Hepatocyte (in vitro differentiated cells): Measurements from ENCODE around the gene ZNF680. TPM values are rescaled to one million over a fixed set of nuclear protein-coding genes. Genes with fewer than 3 reads are reported as not detected.

Experiments used
- DNase-seq: peaks from one replicate; pipeline ENCODE4 v3.0.0-alpha.2; 2016; ENCODE audit warnings: low spot score
- H2AFZ ChIP-seq: fragments of 200-600 bp; sonication (generic); 2 replicates; pipeline ENCODE4 v1.6.0; 2016; ENCODE audit warnings: antibody characterized with exemption, mild to moderate bottlenecking
- H3K27ac ChIP-seq: fragments of 200-600 bp; sonication (generic); 2 replicates; pipeline ENCODE4 v1.5.1; 2016; ENCODE audit warnings: mild to moderate bottlenecking
- H3K27me3 ChIP-seq: fragments of 200-600 bp; sonication (generic); 2 replicates; pipeline ENCODE4 v1.6.1; 2016
- H3K36me3 ChIP-seq: fragments of 200-600 bp; sonication (generic); replicated peaks from 2 replicates; pipeline ENCODE4 v1.5.1; 2016; ENCODE audit warnings: low read depth; ENCODE audit not compliant: insufficient read depth
- H3K4me1 ChIP-seq: fragments of 200-600 bp; sonication (generic); 2 replicates; pipeline ENCODE4 v1.5.1; 2016; ENCODE audit warnings: mild to moderate bottlenecking, moderate library complexity; ENCODE audit not compliant: insufficient read depth
- H3K4me2 ChIP-seq: fragments of 200-600 bp; sonication (generic); 2 replicates; pipeline ENCODE4 v1.6.0; 2016
- H3K4me3 ChIP-seq: fragments of 200-600 bp; sonication (generic); 2 replicates; pipeline ENCODE4 v1.5.1; 2016; ENCODE audit warnings: mild to moderate bottlenecking
- H3K79me2 ChIP-seq: fragments of 200-600 bp; sonication (generic); 2 replicates; pipeline ENCODE4 v1.6.0; 2017; ENCODE audit warnings: mild to moderate bottlenecking
- H3K9me2 ChIP-seq: fragments of 200-600 bp; sonication (generic); replicated peaks from 2 replicates; pipeline ENCODE4 v1.6.0; 2017; ENCODE audit warnings: mild to moderate bottlenecking; ENCODE audit not compliant: insufficient read depth
- H3K9me3 ChIP-seq: fragments of 200-600 bp; sonication (generic); 2 replicates; pipeline ENCODE4 v1.5.1; 2016; ENCODE audit warnings: low read depth, mild to moderate bottlenecking
- H4K20me1 ChIP-seq: fragments of 200-600 bp; sonication (generic); 2 replicates; pipeline ENCODE4 v1.6.0; 2016; ENCODE audit warnings: mild to moderate bottlenecking; ENCODE audit not compliant: insufficient read depth, poor library complexity, severe bottlenecking
- EZH2 ChIP-seq: fragments of 200-600 bp; sonication (generic); IDR thresholded peaks from 2 replicates; pipeline ENCODE4 v1.6.1; 2016; ENCODE audit warnings: antibody characterized with exemption, mild to moderate bottlenecking, borderline replicate concordance
- EZH2phosphoT487 ChIP-seq: fragments of 200-600 bp; sonication (generic); IDR thresholded peaks from one replicate; pipeline ENCODE4 v1.6.1; 2018; ENCODE audit warnings: antibody characterized with exemption, mild to moderate bottlenecking, low read depth, moderate library complexity; ENCODE audit not compliant: unreplicated experiment, severe bottlenecking
- WGBS: methylation state at CpG from one replicate; pipeline ENCODE4 v1.1.6; 2016; ENCODE audit warnings: low lambda C conversion rate; ENCODE audit errors: missing lambda C conversion rate; 5-methylcytosine and 5-hydroxymethylcytosine counted together
- polyA plus RNA-seq: library from polyadenylated mRNA; unstranded; fragments of >200 nt; fragmentation: Nextera tagmentation; extraction: Ambion mirVana; gene quantifications from 2 replicates; pipeline ENCODE4 v1.2.1, GENCODE V29; 2016
- total RNA-seq: library from RNA; depleted of rRNA; stranded (reverse); fragments of >200 nt; gene quantifications from 2 replicates; pipeline ENCODE4 v1.2.3, GENCODE V29; 2014
- TF ChIP-seq, protein P1 (sequence below): fragments of 200-600 bp; sonication (generic); IDR thresholded peaks from 2 replicates; pipeline ENCODE4 v1.5.1; 2016; ENCODE audit warnings: antibody characterized with exemption, mild to moderate bottlenecking; ENCODE audit not compliant: poor library complexity

ZNF680 gene
- total and polyA plus RNA-seq, 2 experiments from 2014 or later, result not detected

- Histone ChIP-seq H3K79me2 (no peaks in the 10 kb centered on the region), H3K4me3 (no peak overlapping the region), H4K20me1 (no peaks in the 10 kb centered on the region), H3K4me1 (no peaks in the 10 kb centered on the region), H2AFZ (no peak overlapping the region), H3K36me3 (no peaks in the 10 kb centered on the region), H3K9me3 (peaks cover 3% of the 10 kb centered on the region), H3K27ac (no peak overlapping the region), H3K27me3 (no peaks in the 10 kb centered on the region), H3K9me2 (no peaks in the 10 kb centered on the region), H3K4me2 (no peak overlapping the region)
- WGBS, result 65% methylated on average over 1 of the region's 1 CpG
- no peak for DNase-seq
- TF ChIP-seq EZH2, result no peak
- TF ChIP-seq, protein P1, sequence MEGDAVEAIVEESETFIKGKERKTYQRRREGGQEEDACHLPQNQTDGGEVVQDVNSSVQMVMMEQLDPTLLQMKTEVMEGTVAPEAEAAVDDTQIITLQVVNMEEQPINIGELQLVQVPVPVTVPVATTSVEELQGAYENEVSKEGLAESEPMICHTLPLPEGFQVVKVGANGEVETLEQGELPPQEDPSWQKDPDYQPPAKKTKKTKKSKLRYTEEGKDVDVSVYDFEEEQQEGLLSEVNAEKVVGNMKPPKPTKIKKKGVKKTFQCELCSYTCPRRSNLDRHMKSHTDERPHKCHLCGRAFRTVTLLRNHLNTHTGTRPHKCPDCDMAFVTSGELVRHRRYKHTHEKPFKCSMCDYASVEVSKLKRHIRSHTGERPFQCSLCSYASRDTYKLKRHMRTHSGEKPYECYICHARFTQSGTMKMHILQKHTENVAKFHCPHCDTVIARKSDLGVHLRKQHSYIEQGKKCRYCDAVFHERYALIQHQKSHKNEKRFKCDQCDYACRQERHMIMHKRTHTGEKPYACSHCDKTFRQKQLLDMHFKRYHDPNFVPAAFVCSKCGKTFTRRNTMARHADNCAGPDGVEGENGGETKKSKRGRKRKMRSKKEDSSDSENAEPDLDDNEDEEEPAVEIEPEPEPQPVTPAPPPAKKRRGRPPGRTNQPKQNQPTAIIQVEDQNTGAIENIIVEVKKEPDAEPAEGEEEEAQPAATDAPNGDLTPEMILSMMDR, result no peak
- TF ChIP-seq EZH2phosphoT487, result no peak
Observed at GRCh38 chr7:64498270-64498669, 64.6 kb downstream of the ZNF680 start.

DNA sequence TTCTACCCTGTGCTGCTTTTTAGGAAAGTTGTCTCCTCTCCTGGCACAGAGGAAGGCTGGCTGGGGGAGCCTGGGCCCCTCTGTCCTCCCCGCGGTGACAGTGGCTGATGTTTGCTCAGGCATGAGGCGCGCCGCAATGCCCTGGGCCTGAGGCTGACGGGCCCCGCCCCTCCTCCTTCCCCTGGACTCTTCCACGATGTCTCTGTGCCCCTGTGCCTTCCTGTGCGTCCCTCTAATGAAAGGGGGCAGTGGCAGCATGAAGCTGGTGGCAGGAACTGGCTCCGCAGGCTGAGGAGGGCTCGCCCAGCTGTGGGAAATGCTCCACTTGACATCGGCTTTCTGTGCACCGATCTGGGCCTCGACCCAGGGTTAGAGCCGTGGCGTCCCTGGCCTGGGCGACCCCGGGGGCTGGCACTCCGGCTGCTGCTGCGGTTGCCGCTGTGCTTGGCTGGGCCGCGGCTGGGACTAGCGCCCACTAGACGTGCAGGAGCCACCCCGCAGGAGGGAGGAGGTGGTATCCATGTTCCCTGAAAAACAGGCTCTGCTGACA lies 67.9 kb downstream of the ZNF680 start:
- WGBS, result 86% methylated on average over 26 of the region's 26 CpGs
- H3K27ac ChIP-seq, result no peak overlapping the region

DNA sequence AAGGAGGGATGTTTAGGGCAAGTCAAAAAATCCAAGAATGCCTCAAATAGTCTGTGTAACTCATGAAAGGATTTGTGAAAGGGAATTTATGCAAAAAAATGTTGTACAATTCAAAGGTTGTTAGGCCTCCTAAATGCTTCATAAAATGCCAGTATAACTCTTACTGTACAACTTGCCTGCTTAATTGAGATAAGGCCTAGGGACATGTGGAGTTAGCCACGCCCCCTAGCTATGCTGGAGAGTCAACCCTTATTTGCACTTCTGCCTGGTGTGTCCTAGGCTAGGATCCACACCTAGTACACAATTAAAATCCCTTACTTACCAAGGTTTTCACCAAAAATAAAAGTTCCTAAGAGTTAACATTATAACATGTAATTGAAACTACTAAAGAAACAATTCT lies 77.2 kb downstream of the ZNF680 start:
- DNase-seq, result no peak
- H3K79me2 ChIP-seq, result no peaks in the 10 kb centered on the region
- 29% methylated on average over 1 of the region's 1 CpG for WGBS

More for the DNA sequence above, 67.9 kb downstream of the ZNF680 start:
- no peaks in the 10 kb centered on the region for H4K20me1 ChIP-seq
- H3K79me2 ChIP-seq, result no peaks in the 10 kb centered on the region
- H3K36me3 ChIP-seq, result no peaks in the 10 kb centered on the region
- peaks cover 4% of the 10 kb centered on the region for H3K9me3 ChIP-seq
- TF ChIP-seq EZH2, result no peak
- TF ChIP-seq, protein P1, result no peak
- TF ChIP-seq EZH2phosphoT487, result no peak
- no peak overlapping the region for H2AFZ ChIP-seq
- no peaks in the 10 kb centered on the region for H3K9me2 ChIP-seq
- no peaks in the 10 kb centered on the region for H3K27me3 ChIP-seq
- no peak for DNase-seq
- no peak overlapping the region for H3K4me3 ChIP-seq
- no peaks in the 10 kb centered on the region for H3K4me1 ChIP-seq
- no peak overlapping the region for H3K4me2 ChIP-seq

More for the DNA sequence above, 77.2 kb downstream of the ZNF680 start:
- Histone ChIP-seq H3K4me3 (no peak overlapping the region), H3K9me2 (no peaks in the 10 kb centered on the region), H3K4me1 (no peaks in the 10 kb centered on the region), H3K9me3 (peaks cover 4% of the 10 kb centered on the region), H4K20me1 (no peaks in the 10 kb centered on the region), H3K4me2 (no peak overlapping the region), H2AFZ (no peak overlapping the region), H3K27ac (no peak overlapping the region), H3K27me3 (no peaks in the 10 kb centered on the region), H3K36me3 (no peaks in the 10 kb centered on the region)
- TF ChIP-seq, protein P1, result no peak
- TF ChIP-seq EZH2phosphoT487 (no peak), EZH2 (no peak)

Other genes with a start within 250 kb of the ZNF680 start
- gene ZNF736, start 249.1 kb downstream of the ZNF680 start, total RNA-seq, result not detected in 2 replicates
- not detected in 2 replicates for gene ZNF736, start 249.1 kb downstream of the ZNF680 start, polyA plus RNA-seq
- 1.8 and 2.2 TPM in 2 replicates for gene ZNF107, start 103.1 kb upstream of the ZNF680 start, total RNA-seq
- 0.63 and 1.2 TPM in 2 replicates for gene ZNF107, start 103.1 kb upstream of the ZNF680 start, polyA plus RNA-seq
- 9.6 and 10.4 TPM in 2 replicates for gene ZNF138, start 231.4 kb upstream of the ZNF680 start, total RNA-seq
- 3.8 and 5.3 TPM in 2 replicates for gene ZNF138, start 231.4 kb upstream of the ZNF680 start, polyA plus RNA-seq